IMR-90 (cell line): ENCODE measurements around the gene CACNB2. TPM values are rescaled to one million over a fixed set of nuclear protein-coding genes. Genes with fewer than 3 reads are reported as not detected.

Experiments
- ATAC-seq: fragments of 200-7000 bp; cut with Tn5 transposase; 2 replicates; pipeline ENCODE4 v1.9.1; 2020; ENCODE audit warnings: low read depth, mild to moderate bottlenecking, moderate library complexity
- BruUV-seq: library from RNA; stranded (reverse); fragments of 400-500 nt; replicated peaks from 2 replicates; lab custom pipeline; 2021; lab: Mats Ljungman, UMichigan
- CTCF ChIA-PET: fragments of 300-600 bp; formaldehyde crosslinking; extraction: SDS; loops from one replicate; lab custom pipeline; 2021; ENCODE audit warnings: antibody characterized with exemption; lab: Yijun Ruan, JAX
- POLR2A ChIA-PET: fragments of 300-600 bp; sonication (Branson Sonifier 250); formaldehyde crosslinking; loops from one replicate; lab custom pipeline; 2022; ENCODE audit warnings: antibody characterized with exemption; ENCODE audit not compliant: unreplicated experiment; lab: Charles Lee
- DNase-seq: peaks from one replicate; pipeline ENCODE4 v3.0.0; 2013
- H2AFZ ChIP-seq: replicated peaks from 2 replicates; pipeline ENCODE3; 2013; ENCODE audit warnings: low read length, mild to moderate bottlenecking; ENCODE audit not compliant: poor library complexity
- H2AK5ac ChIP-seq: 2 replicates; pipeline ENCODE4 v1.6.1; 2013; ENCODE audit warnings: low read depth, low read length, inconsistent platforms
- H2AK9ac ChIP-seq: replicated peaks from 2 replicates; pipeline ENCODE3; 2013; ENCODE audit warnings: mild to moderate bottlenecking, low read depth, low read length, moderate library complexity; ENCODE audit not compliant: poor library complexity
- H2BK120ac ChIP-seq: 2 replicates; pipeline ENCODE4 v1.6.1; 2013; ENCODE audit warnings: low read depth, low read length, inconsistent platforms
- H2BK15ac ChIP-seq: 3 replicates; pipeline ENCODE4 v1.6.1; 2013; ENCODE audit warnings: low read depth, low read length, inconsistent platforms
- H2BK20ac ChIP-seq: 2 replicates; pipeline ENCODE4 v1.6.1; 2013; ENCODE audit warnings: low read depth, mild to moderate bottlenecking, inconsistent platforms, low read length, moderate library complexity
- H2BK5ac ChIP-seq: 2 replicates; pipeline ENCODE4 v1.6.1; 2013; ENCODE audit warnings: mild to moderate bottlenecking, low read depth, low read length, inconsistent platforms; ENCODE audit not compliant: poor library complexity, severe bottlenecking
- H3K14ac ChIP-seq: replicated peaks from 2 replicates; pipeline ENCODE4 v1.6.1; 2013; ENCODE audit warnings: low read depth, low read length, inconsistent platforms
- H3K18ac ChIP-seq: 2 replicates; pipeline ENCODE4 v1.6.1; 2013; ENCODE audit warnings: low read depth, low read length, control low read depth
- H3K23ac ChIP-seq: 2 replicates; pipeline ENCODE4 v1.6.1; 2013; ENCODE audit warnings: low read depth, low read length, inconsistent platforms
- H3K27ac ChIP-seq: 2 replicates; pipeline ENCODE4 v1.5.1; 2013; ENCODE audit warnings: mild to moderate bottlenecking, control low read depth, low read length; ENCODE audit not compliant: insufficient read depth
- H3K27me3 ChIP-seq: 2 replicates; pipeline ENCODE4 v1.6.1; 2013; ENCODE audit warnings: low read length; ENCODE audit not compliant: control insufficient read depth, insufficient read depth
- H3K36me3 ChIP-seq: 2 replicates; pipeline ENCODE4 v1.6.1; 2013; ENCODE audit warnings: low read length, mixed read lengths; ENCODE audit not compliant: control insufficient read depth, insufficient read depth
- H3K4ac ChIP-seq: 2 replicates; pipeline ENCODE4 v1.6.1; 2013; ENCODE audit warnings: low read depth, low read length, inconsistent platforms
- H3K4me1 ChIP-seq: 2 replicates; pipeline ENCODE4 v1.6.1; 2013; ENCODE audit warnings: low read length, mixed read lengths; ENCODE audit not compliant: control insufficient read depth, insufficient read depth
- H3K4me2 ChIP-seq: 2 replicates; pipeline ENCODE4 v1.6.1; 2013; ENCODE audit warnings: low read depth, mild to moderate bottlenecking, control low read depth, low read length, moderate library complexity
- H3K4me3 ChIP-seq: 2 replicates; pipeline ENCODE4 v1.5.1; 2013; ENCODE audit warnings: low read depth, mild to moderate bottlenecking, control low read depth, low read length, moderate library complexity; ENCODE audit not compliant: insufficient read depth
- H3K56ac ChIP-seq: 2 replicates; pipeline ENCODE4 v1.6.1; 2013; ENCODE audit warnings: low read length, inconsistent platforms; ENCODE audit not compliant: insufficient read depth; ENCODE audit errors: extremely low read depth
- H3K79me1 ChIP-seq, 2 experiments: 2 replicates each; pipeline ENCODE4 v1.6.1; 2013; ENCODE audit warnings: low read length in 2 of 2, inconsistent platforms in 1 of 2, low read depth in 1 of 2
- H3K9ac ChIP-seq: 2 replicates; pipeline ENCODE4 v1.6.1; 2013; ENCODE audit warnings: low read depth, low read length, control low read depth
- H3K9me1 ChIP-seq: 2 replicates; pipeline ENCODE4 v1.6.1; 2013; ENCODE audit warnings: low read length, inconsistent platforms; ENCODE audit not compliant: insufficient read depth
- H3K9me3 ChIP-seq: 2 replicates; pipeline ENCODE4 v1.6.1; 2013; ENCODE audit warnings: low read length; ENCODE audit not compliant: control insufficient read depth, insufficient read depth
- H4K20me1 ChIP-seq: 2 replicates; pipeline ENCODE4 v1.6.1; 2013; ENCODE audit warnings: low read length, inconsistent platforms; ENCODE audit not compliant: insufficient read depth
- H4K5ac ChIP-seq: 2 replicates; pipeline ENCODE4 v1.6.1; 2013; ENCODE audit warnings: mild to moderate bottlenecking, low read depth, low read length, control low read depth
- H4K8ac ChIP-seq, 2 experiments: 2 replicates each; pipeline ENCODE4 v1.6.1; 2013; ENCODE audit warnings: low read depth in 2 of 2, low read length in 2 of 2, control low read depth in 1 of 2, inconsistent platforms in 1 of 2
- H4K91ac ChIP-seq: 2 replicates; pipeline ENCODE4 v1.6.1; 2013; ENCODE audit warnings: low read depth, low read length, inconsistent platforms; ENCODE audit not compliant: insufficient read depth
- CHD1 ChIP-seq: IDR thresholded peaks from 2 replicates; pipeline ENCODE4 v1.6.1; 2012; ENCODE audit warnings: low read depth, low read length, improper control_type of control experiment
- CTCF ChIP-seq: conservative IDR thresholded peaks from 2 replicates; pipeline ENCODE4 v1.5.1; 2012; ENCODE audit warnings: mild to moderate bottlenecking, low read depth, low read length, improper control_type of control experiment
- MAZ ChIP-seq: IDR thresholded peaks from 2 replicates; pipeline ENCODE4 v1.6.1; 2012; ENCODE audit warnings: low read depth, mild to moderate bottlenecking, low read length, improper control_type of control experiment, moderate library complexity, borderline replicate concordance
- MXI1 ChIP-seq: IDR thresholded peaks from 2 replicates; pipeline ENCODE4 v1.6.1; 2012; ENCODE audit warnings: low read depth, mild to moderate bottlenecking, low read length, moderate library complexity, borderline replicate concordance
- NFE2L2 ChIP-seq: fragments of 150-350 bp; IDR thresholded peaks from 2 replicates; pipeline ENCODE4 v1.6.1; 2016; ENCODE audit warnings: low read depth, mild to moderate bottlenecking, low read length
- POLR2A ChIP-seq: IDR thresholded peaks from 2 replicates; pipeline ENCODE4 v1.6.1; 2012; ENCODE audit warnings: mild to moderate bottlenecking, low read depth, low read length
- SMC3 ChIP-seq: fragments of 150-350 bp; IDR thresholded peaks from 2 replicates; pipeline ENCODE4 v1.6.1; 2016; ENCODE audit warnings: low read depth, mild to moderate bottlenecking, antibody characterized with exemption, low read length, moderate library complexity
- WGBS, 2 experiments: methylation state at CpG; one replicate each; pipeline versions ENCODE4 v1.1.5 to v1.1.7; 2013; ENCODE audit warnings: missing lambda C conversion rate in 2 of 2; ENCODE audit not compliant: insufficient read length in 1 of 2; ENCODE audit errors: extremely low coverage in 2 of 2; 5-methylcytosine and 5-hydroxymethylcytosine counted together
- dilution Hi-C: fragments of 300-500 bp; cut with HindIII; formaldehyde crosslinking; loops from one replicate; pipeline ENCODE4 v1.14.3; 2018; ENCODE audit warnings: low sequenced_read_pairs; ENCODE audit not compliant: unreplicated experiment
- in situ Hi-C: fragments of 300-500 bp; cut with MboI; formaldehyde crosslinking; loops from 3 replicates; pipeline ENCODE4 v1.14.3; 2019; ENCODE audit warnings: low sequenced_read_pairs, inconsistent platforms, mixed read lengths
- intact Hi-C: fragments of 100-400 bp; cut with micrococcal nuclease; formaldehyde crosslinking; loops from 2 replicates; pipeline ENCODE4 v1.10.0; 2022
- polyA plus RNA-seq, 3 experiments: library from polyadenylated mRNA; depleted of rRNA; stranded (reverse); fragments of >200 nt; gene quantifications; 2 replicates each; pipeline ENCODE4 v1.2.3, GENCODE V29; 2012; ENCODE audit warnings: low replicate concordance in 1 of 3
- total RNA-seq: library from RNA; depleted of rRNA; stranded (reverse); fragments of >200 nt; gene quantifications from 2 replicates; pipeline ENCODE4 v1.2.3, GENCODE V29; 2012
- TF ChIP-seq, protein P1 (sequence below): fragments of 150-350 bp; IDR thresholded peaks from 2 replicates; pipeline ENCODE4 v1.6.1; 2017; ENCODE audit warnings: mild to moderate bottlenecking, antibody characterized with exemption, low read length, low read depth
- TF ChIP-seq, protein P2 (sequence below): fragments of 150-350 bp; IDR thresholded peaks from 2 replicates; pipeline ENCODE4 v1.6.1; 2016; ENCODE audit warnings: low read depth, mild to moderate bottlenecking, low read length, moderate library complexity, borderline replicate concordance

The CACNB2 gene
- total and polyA plus RNA-seq, 2 of the 4 experiments (the other 2 are of a cell fraction) = 0.36 TPM

DNA sequence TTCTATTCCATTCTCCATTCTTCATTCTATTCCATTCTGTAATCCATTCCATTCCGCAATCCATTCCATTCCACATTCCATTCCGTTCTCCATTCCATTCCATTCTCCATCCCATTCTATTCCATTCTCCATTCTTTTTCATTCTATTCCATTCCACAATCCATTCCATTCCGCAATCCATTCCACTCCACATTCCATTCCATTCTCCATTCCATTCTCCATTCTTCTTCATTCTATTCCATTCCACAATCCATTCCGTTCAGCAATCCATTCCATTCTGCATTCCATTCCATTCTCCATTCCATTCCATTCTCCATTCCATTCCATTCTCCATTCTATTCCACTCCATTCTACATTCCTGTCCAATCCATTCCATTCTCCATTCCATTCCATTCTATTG, 426.0 kb downstream of the CACNB2 start:
- no peak overlapping the region for H4K5ac ChIP-seq
- no peak overlapping the region for H2BK20ac ChIP-seq
- no peak for ATAC-seq
- H3K14ac ChIP-seq = no peak overlapping the region
- no peaks in the 10 kb centered on the region for H4K20me1 ChIP-seq
- H3K79me1 ChIP-seq = no peaks in the 10 kb centered on the region
- H2AFZ ChIP-seq = no peak overlapping the region
- no peaks in the 10 kb centered on the region; the same call in 1 of the 2 replicates for H3K9me3 ChIP-seq
- H3K23ac ChIP-seq = no peak overlapping the region
- dilution Hi-C loops (no loop called here), intact Hi-C loops (no loop called here), in situ Hi-C loops (no loop called here)
- H4K91ac ChIP-seq = no peak overlapping the region
- H3K18ac ChIP-seq = no peak overlapping the region
- no peak for DNase-seq
- no peak overlapping the region for H2AK5ac ChIP-seq
- no peak for TF ChIP-seq SMC3
- no peak for TF ChIP-seq CTCF
- no peak for TF ChIP-seq MAZ
- no peak for TF ChIP-seq POLR2A
- TF ChIP-seq MXI1 = no peak
- TF ChIP-seq CHD1 = no peak
- TF ChIP-seq, protein P1, sequence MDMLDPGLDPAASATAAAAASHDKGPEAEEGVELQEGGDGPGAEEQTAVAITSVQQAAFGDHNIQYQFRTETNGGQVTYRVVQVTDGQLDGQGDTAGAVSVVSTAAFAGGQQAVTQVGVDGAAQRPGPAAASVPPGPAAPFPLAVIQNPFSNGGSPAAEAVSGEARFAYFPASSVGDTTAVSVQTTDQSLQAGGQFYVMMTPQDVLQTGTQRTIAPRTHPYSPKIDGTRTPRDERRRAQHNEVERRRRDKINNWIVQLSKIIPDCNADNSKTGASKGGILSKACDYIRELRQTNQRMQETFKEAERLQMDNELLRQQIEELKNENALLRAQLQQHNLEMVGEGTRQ = no peak
- TF ChIP-seq NFE2L2 = no peak
- TF ChIP-seq, protein P2, sequence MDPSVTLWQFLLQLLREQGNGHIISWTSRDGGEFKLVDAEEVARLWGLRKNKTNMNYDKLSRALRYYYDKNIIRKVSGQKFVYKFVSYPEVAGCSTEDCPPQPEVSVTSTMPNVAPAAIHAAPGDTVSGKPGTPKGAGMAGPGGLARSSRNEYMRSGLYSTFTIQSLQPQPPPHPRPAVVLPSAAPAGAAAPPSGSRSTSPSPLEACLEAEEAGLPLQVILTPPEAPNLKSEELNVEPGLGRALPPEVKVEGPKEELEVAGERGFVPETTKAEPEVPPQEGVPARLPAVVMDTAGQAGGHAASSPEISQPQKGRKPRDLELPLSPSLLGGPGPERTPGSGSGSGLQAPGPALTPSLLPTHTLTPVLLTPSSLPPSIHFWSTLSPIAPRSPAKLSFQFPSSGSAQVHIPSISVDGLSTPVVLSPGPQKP = no peak
- CTCF ChIA-PET = no interaction called here
- no peak overlapping the region for H3K9ac ChIP-seq
- no peak overlapping the region for H2AK9ac ChIP-seq
- no peaks in the 10 kb centered on the region for H3K27me3 ChIP-seq
- POLR2A ChIA-PET = no interaction called here
- H3K4me1 ChIP-seq = no peaks in the 10 kb centered on the region
- H3K4me3 ChIP-seq = no peak overlapping the region
- H3K36me3 ChIP-seq = no peaks in the 10 kb centered on the region
- H3K4ac ChIP-seq = no peak overlapping the region
- peak overlapping the region; percentile 83 for H2BK5ac ChIP-seq
- H2BK15ac ChIP-seq = no peak overlapping the region
- H3K4me2 ChIP-seq = no peak overlapping the region
- WGBS, 2 experiments = 83 to 91% methylated on average over 4 of the region's 4 CpGs
- BruUV-seq = no TSS peak
- no peak overlapping the region for H3K56ac ChIP-seq
- no peak overlapping the region for H3K27ac ChIP-seq
- no peak overlapping the region for H4K8ac ChIP-seq
- no peaks in the 10 kb centered on the region for H3K9me1 ChIP-seq
- no peak overlapping the region for H2BK120ac ChIP-seq
